Heart right ventricle (tissue), 16 donors: ENCODE data around the gene NR5A1. TPM values are rescaled to one million over a fixed set of nuclear protein-coding genes. Genes with fewer than 3 reads are reported as not detected.
A peak's percentile ranks its signal among the peaks of the same experiment; 100 is the strongest.

ENCODE experiments used
- ATAC-seq, 8 donors: fragments of 200-7000 bp; cut with Tn5 transposase; one replicate each; pipeline ENCODE4 v1.9.1; 2020; ENCODE audit warnings: mild to moderate bottlenecking in 8 of 8, moderate library complexity in 8 of 8, moderate number of reproducible peaks in 1 of 8
- DNase-seq, 2 donors: peaks; one replicate each; pipeline ENCODE4 v3.0.0-alpha.2; 2020
- H3K27ac ChIP-seq, 10 donors: fragments of 200-600 bp; sonication (generic) in 2 of 10; one replicate each; pipeline versions ENCODE4 v1.5.0 to v1.8.0; 2020 to 2022; ENCODE audit warnings: mild to moderate bottlenecking in 3 of 10
- H3K27me3 ChIP-seq, 7 donors: fragments of 200-600 bp; one replicate each; pipeline ENCODE4 v1.8.0; 2021 to 2022; ENCODE audit warnings: mild to moderate bottlenecking in 2 of 7
- H3K36me3 ChIP-seq, 9 donors: fragments of 200-600 bp; sonication (generic) in 1 of 9; one replicate each; pipeline versions ENCODE4 v1.5.0 to v1.8.0; 2020 to 2022; ENCODE audit warnings: mild to moderate bottlenecking in 2 of 9
- H3K4me1 ChIP-seq, 9 donors: fragments of 200-600 bp; sonication (generic) in 1 of 9; one replicate each; pipeline versions ENCODE4 v1.5.0 to v1.8.0; 2020 to 2022; ENCODE audit warnings: mild to moderate bottlenecking in 4 of 9
- H3K4me3 ChIP-seq, 10 donors: fragments of 200-600 bp; sonication (generic) in 2 of 10; one replicate each; pipeline versions ENCODE4 v1.5.0 to v1.8.0; 2020 to 2022; ENCODE audit warnings: mild to moderate bottlenecking in 7 of 10, moderate library complexity in 2 of 10
- H3K9me3 ChIP-seq, 11 donors: fragments of 200-600 bp in 10 of 11; sonication (generic) in 2 of 11; one replicate each; pipeline versions ENCODE4 v1.5.0 to v1.8.0; 2013 to 2022; ENCODE audit warnings: mild to moderate bottlenecking in 2 of 11, control low read depth in 1 of 11, moderate library complexity in 1 of 11
- CTCF ChIP-seq, 9 donors: fragments of 200-600 bp; sonication (generic) in 2 of 9; IDR thresholded peaks; one replicate each; pipeline versions ENCODE4 v1.5.0 to v1.8.0; 2021 to 2022; ENCODE audit warnings: antibody characterized with exemption in 9 of 9, mild to moderate bottlenecking in 5 of 9, moderate library complexity in 1 of 9
- WGBS, 2 donors: extraction: QIAGEN DNeasy Blood & Tissue Kit; methylation state at CpG; one replicate each; pipeline ENCODE4 v1.1.7; 2013; ENCODE audit warnings: inconsistent platforms in 1 of 2; 5-methylcytosine and 5-hydroxymethylcytosine counted together
- intact Hi-C, 10 donors: fragments of 100-400 bp; cut with DNase I; formaldehyde crosslinking; loops; one replicate each; pipeline versions ENCODE4 v1.11.1 to v1.14.2; 2022
- polyA plus RNA-seq, 2 donors: library from polyadenylated mRNA; stranded (reverse); fragments of 200-250 nt; gene quantifications; one replicate each; pipeline ENCODE4 v1.2.3, GENCODE V29; 2013
- total RNA-seq, 10 donors: library from RNA; stranded (reverse); fragmentation: NEBNext Ultra II Directional in 3 of 10; extraction: Animal tissue kit (Norgen Biotek cat#: 25700) in 3 of 10; gene quantifications; one replicate each; pipeline versions ENCODE4 v1.2.1 to v1.2.4, GENCODE V29; 2021 to 2023
- donor health status: Arrhythmogenic right ventricular cardiomyopathy.
- donor health status: ischemic (EF 13 %, LVEDD 7.1; RV severe dilation, severe dysfunction).
- donor health status: healthy with polysubstance abuse.
- donor health status: DM: no; HTN: yes; CAD: no.
- donor health status: DM: no; HTN: no; CAD: no.
- donor health status: ischemic (EF 25% LVEDD 6.9; RV normal size, moderate dysfunction).
- donor health status: ischemic (EF 25% LVEDD 5.7; RV mildly dilated, moderate dysfunction).
- donor health status: healthy.
- donor health status: DM: yes; HTN: yes; CAD: no.
- donor health status: Ischemic cardiomyopathy.
- donor health status: ischemic (EF 35%, LVEDD 5.7; RV mildly dilated, moderate dysfunction).
- donor health status: nonischemic (EF 11% LVEDD 7.7; RV severe dilation, severe dysfunction).
- donor health status: DM: yes; HTN: yes; CAD: no.
- donor health status: PGD.
- donor health status: ischemic (EF 29% LVEDD 5.4; RV normal size, mild dysfunction).
- donor health status: nonischemic (EF 23%, LVEDD 6.1; RV moderate dilation, normal function).

Gene NR5A1
- total and polyA plus RNA-seq, 12 donors = 0.01 to 0.15 TPM; not detected in 10

- DNase-seq (no peak), ATAC-seq (no peak)
- Histone ChIP-seq H3K27me3 (peaks cover 20 to 78% (median 69%) of the 10 kb centered on the region in 7 donors), H3K4me3 (peak overlapping the region in 5 of 10 donors; percentile 17 to 28 (median 22)), H3K4me1 (peaks cover 0 to 12% (median 4%) of the 10 kb centered on the region in 9 donors), H3K36me3 (no peaks in the 10 kb centered on the region), H3K27ac (no peak overlapping the region), H3K9me3 (no peaks in the 10 kb centered on the region)
- WGBS, 2 donors = 33 to 34% methylated on average over 19 of the region's 19 CpGs
- no peak for TF ChIP-seq CTCF (IDR thresholded peaks at IDR 0.05)
- intact Hi-C loops = no loop called here
Observed at GRCh38 chr9:124477211-124477647, 30.0 kb downstream of the NR5A1 start.

- Histone ChIP-seq H3K36me3 (no peaks in the 10 kb centered on the region), H3K27ac (no peak overlapping the region), H3K27me3 (peaks cover 20 to 80% (median 65%) of the 10 kb centered on the region in 7 donors), H3K4me3 (no peak overlapping the region), H3K4me1 (peaks cover 0 to 12% (median 4%) of the 10 kb centered on the region in 9 donors), H3K9me3 (no peaks in the 10 kb centered on the region)
- no peak for TF ChIP-seq CTCF (IDR thresholded peaks at IDR 0.05)
- intact Hi-C loops = no loop called here
- no peak for ATAC-seq
- WGBS, 2 donors = 65 to 72% methylated on average over 14 of the region's 14 CpGs
- DNase-seq = no peak
Observed at GRCh38 chr9:124475868-124476690, 31.1 kb downstream of the NR5A1 start.

- Histone ChIP-seq H3K4me1 (peaks cover 0 to 12% (median 4%) of the 10 kb centered on the region in 9 donors), H3K9me3 (no peaks in the 10 kb centered on the region), H3K4me3 (no peak overlapping the region), H3K36me3 (no peaks in the 10 kb centered on the region), H3K27ac (no peak overlapping the region), H3K27me3 (peaks cover 20 to 74% (median 58%) of the 10 kb centered on the region in 7 donors)
- no peak for ATAC-seq
- TF ChIP-seq CTCF (IDR thresholded peaks at IDR 0.05) = no peak
- DNase-seq = no peak
- WGBS, 2 donors = 66 to 71% methylated on average over 21 of the region's 21 CpGs
- intact Hi-C loops = no loop called here
Observed at GRCh38 chr9:124475158-124475867, 31.9 kb downstream of the NR5A1 start.

DNA sequence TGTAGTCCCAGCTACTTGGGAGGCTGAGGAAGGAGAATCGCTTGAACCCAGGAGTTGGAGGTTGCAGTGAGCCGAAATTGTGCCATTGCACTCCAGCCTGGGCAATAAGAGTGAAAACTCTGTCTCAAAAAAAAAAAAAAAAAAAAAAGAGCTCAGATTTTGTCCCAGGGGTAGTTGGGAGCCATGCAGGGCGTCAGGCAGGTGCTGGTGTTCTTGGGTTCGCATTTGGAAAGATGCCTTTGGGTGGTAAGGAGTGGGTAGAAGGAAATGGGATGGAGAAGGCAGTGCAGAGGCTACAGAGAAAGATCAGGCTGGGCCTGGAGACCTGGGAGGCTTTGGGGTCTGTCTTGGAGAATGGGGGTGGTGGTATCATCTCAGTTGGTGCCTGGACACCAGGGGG lies 33.0 kb downstream of the NR5A1 start:
- Histone ChIP-seq H3K4me3 (no peak overlapping the region), H3K4me1 (peaks cover 0 to 12% (median 4%) of the 10 kb centered on the region in 9 donors), H3K36me3 (no peaks in the 10 kb centered on the region), H3K27me3 (peaks cover 14 to 71% (median 53%) of the 10 kb centered on the region in 7 donors), H3K9me3 (no peaks in the 10 kb centered on the region), H3K27ac (no peak overlapping the region)
- no peak for DNase-seq
- 88 to 90% methylated on average over 4 of the region's 4 CpGs for WGBS, 2 donors
- no peak for TF ChIP-seq CTCF (IDR thresholded peaks at IDR 0.05)
- intact Hi-C loops = no loop called here
- ATAC-seq = no peak
